Adrenal gland (tissue), 5 donors: ENCODE measurements around the gene ADAMTSL5.

Experiments
- POLR2A ChIP-seq, 2 donors: fragments of 450-650 bp; IDR thresholded peaks; one replicate each; pipeline ENCODE4 v1.6.1; 2017; ENCODE audit warnings: antibody characterized with exemption in 2 of 2, mild to moderate bottlenecking in 2 of 2, moderate library complexity in 1 of 2
- TF ChIP-seq, protein P1 (sequence below), 6 experiments: fragments of 450-650 bp in 4 of 6; fragments of 200-600 bp in 2 of 6; sonication (generic) in 1 of 6; IDR thresholded peaks; 1 replicate in 5 of 6; 2 replicates in 1 of 6; pipeline versions ENCODE4 v1.5.1 to v1.8.0; 2016 to 2021; ENCODE audit warnings: antibody characterized with exemption in 6 of 6, mild to moderate bottlenecking in 2 of 6, moderate library complexity in 1 of 6
- donor health status: DM: no; HTN: no; CAD: no.

DNA sequence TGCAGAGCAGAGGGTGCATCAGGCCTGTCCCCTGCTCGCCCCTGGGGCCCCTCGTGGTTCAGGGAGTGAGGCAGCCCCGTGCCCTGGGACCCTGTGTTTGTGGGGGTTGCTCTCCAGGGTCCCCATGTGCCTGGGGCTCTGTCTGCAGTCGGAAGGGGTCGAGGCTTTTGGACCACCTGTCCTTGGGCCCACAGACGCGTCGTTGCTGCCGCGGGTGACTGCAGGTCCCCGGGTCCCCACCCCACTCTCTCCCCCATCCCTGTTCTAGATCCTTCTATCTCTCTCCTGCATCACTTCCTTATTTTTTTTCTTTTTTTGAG, 24.6 kb downstream of the ADAMTSL5 start:
- TF ChIP-seq POLR2A (IDR thresholded peaks at IDR 0.05), result no peak
- TF ChIP-seq, protein P1, sequence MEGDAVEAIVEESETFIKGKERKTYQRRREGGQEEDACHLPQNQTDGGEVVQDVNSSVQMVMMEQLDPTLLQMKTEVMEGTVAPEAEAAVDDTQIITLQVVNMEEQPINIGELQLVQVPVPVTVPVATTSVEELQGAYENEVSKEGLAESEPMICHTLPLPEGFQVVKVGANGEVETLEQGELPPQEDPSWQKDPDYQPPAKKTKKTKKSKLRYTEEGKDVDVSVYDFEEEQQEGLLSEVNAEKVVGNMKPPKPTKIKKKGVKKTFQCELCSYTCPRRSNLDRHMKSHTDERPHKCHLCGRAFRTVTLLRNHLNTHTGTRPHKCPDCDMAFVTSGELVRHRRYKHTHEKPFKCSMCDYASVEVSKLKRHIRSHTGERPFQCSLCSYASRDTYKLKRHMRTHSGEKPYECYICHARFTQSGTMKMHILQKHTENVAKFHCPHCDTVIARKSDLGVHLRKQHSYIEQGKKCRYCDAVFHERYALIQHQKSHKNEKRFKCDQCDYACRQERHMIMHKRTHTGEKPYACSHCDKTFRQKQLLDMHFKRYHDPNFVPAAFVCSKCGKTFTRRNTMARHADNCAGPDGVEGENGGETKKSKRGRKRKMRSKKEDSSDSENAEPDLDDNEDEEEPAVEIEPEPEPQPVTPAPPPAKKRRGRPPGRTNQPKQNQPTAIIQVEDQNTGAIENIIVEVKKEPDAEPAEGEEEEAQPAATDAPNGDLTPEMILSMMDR (IDR thresholded peaks at IDR 0.05), result no peak
